ENCODE measurements around the gene HS1BP3.
A peak's percentile ranks its signal among the peaks of the same experiment; 100 is the strongest.

The HS1BP3 gene, protein sequence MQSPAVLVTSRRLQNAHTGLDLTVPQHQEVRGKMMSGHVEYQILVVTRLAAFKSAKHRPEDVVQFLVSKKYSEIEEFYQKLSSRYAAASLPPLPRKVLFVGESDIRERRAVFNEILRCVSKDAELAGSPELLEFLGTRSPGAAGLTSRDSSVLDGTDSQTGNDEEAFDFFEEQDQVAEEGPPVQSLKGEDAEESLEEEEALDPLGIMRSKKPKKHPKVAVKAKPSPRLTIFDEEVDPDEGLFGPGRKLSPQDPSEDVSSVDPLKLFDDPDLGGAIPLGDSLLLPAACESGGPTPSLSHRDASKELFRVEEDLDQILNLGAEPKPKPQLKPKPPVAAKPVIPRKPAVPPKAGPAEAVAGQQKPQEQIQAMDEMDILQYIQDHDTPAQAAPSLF

GRCh38 chr2:20650877-20651730 lies at the start of gene HS1BP3:
HS1BP3 (minus strand) TSS chr2:20651098; CDS start chr2:20651063, 35 bp downstream.
- peak; percentile 73 for DNase-seq (ENCODE audit: low read depth)

- no peak for DNase-seq (ENCODE audit: low read depth)
Measured at GRCh38 chr2:20698916-20699613, 48.2 kb upstream of the HS1BP3 start.

DNA sequence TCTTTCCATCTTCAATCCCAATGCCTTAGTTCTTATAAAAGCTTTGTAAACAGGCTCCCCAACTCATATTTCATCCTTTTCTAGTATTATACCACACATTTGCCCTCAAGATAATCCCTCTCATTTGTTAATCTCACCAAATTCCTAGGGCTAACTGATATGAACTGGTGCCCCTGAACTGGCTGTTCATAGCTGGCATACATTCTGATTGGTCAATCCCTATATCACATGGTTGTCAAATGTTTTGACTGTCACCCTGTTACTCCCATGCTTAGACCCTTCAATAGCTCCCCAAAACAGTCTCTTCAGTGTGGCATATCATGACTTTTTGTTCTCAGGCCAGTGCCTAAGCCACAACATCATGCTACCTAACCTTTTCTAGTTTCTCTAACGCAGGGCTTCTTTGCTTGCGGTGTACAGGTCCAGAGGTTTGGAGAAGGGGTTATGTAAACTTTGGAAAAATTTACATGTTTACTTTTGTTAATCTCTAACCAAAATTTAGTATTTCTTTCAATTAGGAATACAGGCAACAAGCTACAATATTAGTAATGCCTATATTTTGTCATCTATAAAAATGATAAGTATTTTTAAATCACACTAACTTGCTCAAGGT lies 46.5 kb upstream of the HS1BP3 start:
- DNase-seq (ENCODE audit: low read depth) = no peak

GRCh38 chr2:20696366-20696765 lies 45.5 kb upstream of the HS1BP3 start:
- no peak for DNase-seq (ENCODE audit: low read depth)

DNA sequence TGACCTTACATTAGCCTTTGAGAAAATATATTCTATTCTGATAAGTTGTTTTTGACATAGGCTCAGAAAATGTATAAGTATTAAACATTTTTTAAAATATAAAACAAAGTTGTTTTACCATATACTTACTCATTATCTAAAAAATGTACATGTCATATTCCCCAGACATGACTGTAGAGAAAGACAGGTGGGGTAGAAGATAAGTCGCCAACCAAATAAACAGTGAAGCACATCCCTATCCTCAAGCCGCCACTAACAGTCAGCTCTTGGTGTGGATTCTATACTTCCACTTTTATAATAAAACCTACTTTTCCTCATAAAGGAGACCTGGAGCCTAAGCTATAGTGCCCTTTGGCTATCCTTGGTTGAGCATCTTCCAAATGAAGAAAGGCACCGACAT lies 42.4 kb upstream of the HS1BP3 start:
- DNase-seq (ENCODE audit: low read depth) = no peak

- no peak for DNase-seq (ENCODE audit: low read depth)
Measured at GRCh38 chr2:20692081-20692480, 41.2 kb upstream of the HS1BP3 start.

DNA sequence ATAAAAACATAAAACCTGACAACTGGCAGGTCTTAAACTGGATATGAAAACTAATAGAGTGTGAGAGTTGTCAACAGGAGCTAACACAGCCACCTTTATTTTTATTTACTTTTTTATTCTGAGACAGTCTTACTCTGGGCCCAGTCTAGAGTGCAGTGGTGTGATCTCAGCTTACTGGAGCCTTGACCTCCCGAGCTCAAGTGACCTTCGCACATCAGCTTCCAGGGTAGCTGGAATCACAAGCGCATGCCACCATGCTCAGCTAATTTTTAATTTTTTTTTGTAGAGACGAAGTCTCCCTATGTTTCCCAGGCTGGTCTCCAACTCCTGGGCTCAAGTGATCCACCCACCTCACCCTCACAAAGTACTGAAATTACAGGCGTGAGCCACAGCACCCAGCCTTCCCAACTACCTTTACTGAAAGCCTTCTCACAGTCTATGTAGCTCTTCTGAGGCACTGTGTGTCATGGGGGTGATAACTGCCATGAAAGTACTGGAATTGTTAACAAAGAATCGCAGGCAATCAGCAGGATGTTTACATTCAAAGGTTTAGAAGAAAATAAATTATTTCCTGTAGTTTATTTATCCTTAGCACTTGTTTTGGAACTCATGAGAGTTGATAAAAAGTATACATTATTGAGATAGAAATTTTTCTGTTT lies 40.3 kb upstream of the HS1BP3 start:
- DNase-seq (ENCODE audit: low read depth) = no peak

DNA sequence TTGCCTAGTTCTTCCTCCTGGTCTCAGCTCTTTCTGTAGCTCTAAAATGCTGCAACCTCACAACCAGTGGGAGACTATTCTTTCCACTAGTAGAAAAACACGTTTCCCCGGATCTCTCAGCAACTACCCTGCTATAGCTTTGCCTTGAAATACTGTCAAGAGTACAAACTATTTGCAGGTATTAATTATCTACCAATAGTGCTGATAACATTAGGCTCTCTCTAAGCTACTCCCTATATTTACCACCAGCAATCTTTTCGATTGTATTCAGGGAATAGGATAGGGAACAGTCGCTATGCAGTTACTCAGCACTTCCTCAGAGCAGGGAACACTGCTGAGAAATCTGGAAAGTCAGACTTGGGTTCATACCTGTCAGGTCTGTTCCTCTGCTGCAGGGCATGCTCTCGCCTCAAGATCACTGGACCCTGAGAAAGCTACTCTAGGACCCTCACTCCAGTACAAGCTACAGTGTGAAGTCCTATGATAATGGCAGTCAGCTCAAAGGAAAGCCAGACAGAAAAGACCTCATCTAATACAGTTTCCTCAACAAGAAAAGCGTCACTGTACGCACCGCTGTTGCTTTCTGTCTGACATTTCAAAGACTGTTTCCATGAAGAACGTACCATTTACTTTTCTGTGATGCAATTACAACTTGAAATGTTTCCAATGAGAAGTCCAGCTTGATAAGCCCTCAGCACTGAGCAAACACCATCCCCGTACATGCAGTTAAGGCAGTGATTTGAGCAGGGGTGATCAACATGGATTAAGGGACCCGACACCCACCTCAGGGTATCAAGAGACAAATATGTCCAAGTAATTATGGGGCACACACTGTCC lies 38.7 kb upstream of the HS1BP3 start:
- no peak for DNase-seq (ENCODE audit: low read depth)

DNA sequence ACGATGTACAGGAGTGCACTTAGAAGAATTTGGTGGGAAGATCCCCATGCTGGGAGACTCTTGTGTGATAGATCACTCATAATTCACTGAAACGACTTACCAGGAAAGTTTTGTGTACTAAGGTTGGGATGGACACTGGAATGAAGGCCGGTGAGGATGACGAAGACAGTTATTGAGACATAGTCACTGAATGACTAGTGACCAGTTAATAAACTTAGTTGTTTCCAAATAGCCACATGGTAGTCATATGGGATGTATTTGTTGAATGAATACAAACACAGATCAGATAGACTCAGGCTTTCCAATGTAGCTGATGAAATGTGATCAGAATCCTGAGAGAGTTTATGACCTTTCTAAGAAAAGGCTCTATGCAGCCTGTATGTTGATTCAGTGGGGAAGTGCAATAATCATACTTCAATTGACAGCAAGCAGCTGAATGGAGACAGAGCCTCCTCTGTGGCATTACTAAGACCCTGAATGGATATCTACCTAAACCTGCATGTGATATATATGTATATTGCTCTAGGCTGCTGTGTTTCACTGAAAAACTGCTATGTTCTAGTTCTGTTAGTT lies 36.4 kb upstream of the HS1BP3 start:
- DNase-seq (ENCODE audit: low read depth) = peak; percentile 58

DNA sequence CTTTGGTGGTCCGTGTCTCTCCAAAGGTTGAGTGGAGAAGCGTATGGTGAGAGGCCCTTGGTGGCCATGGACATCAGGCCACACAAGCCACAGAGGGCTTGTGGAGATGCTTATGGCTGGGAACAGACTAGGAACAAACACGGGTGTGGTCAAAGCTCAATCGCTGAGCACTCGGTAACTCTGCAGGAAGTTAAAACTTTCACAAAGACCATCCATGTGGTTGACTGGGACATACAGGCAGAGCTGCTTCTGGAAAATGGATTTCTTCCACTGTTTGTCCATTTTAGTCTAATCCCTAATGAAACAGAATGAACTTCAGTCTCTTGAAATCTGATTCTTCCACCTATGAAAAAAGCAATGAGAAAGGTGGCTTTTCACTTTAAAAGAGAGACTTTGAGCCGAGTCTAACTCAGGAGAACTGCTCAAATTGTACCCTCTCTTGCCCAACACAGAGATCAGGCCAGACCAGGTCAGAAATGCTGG lies 33.7 kb upstream of the HS1BP3 start:
- DNase-seq (ENCODE audit: low read depth) = no peak

DNA sequence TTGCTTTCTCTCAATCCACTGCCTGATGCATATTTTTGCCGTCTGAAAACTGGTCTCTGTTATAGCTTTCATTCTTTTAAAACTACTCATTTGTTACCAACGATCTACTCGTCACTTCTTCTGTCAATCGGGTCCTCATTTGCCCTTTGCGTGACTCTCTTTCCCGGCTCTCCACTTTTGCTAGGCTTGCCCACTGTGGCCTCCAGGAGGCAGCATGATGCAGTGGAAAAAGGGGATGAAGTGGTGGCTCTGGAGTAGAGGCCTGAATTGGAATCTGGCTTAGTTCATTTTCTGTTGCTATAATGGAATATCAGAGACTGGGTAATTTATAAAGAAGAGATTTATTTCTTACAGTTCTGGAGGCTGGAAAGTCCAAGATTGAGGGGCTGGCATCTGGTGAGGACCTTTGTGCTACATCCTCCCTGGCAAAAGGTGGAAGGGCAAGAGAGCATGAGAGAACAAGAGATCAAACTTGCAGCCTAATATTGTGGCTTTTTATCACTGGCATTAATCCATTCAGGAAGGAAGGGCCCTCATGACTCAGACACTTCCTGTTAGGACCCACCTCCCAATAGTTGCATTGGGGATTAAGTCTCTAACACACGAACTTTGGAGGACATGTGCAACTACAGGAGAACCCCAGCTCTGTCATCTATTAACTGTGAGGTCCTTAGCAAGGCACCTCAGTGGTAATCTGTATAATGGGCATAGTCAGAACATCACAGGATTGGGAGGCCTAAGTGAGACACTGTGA lies 31.4 kb upstream of the HS1BP3 start:
- DNase-seq (ENCODE audit: low read depth) = peak; percentile 10

GRCh38 chr2:20680744-20681375 lies 30.0 kb upstream of the HS1BP3 start:
- no peak for DNase-seq (ENCODE audit: low read depth)

GRCh38 chr2:20678780-20679179 lies 27.9 kb upstream of the HS1BP3 start:
- DNase-seq (ENCODE audit: low read depth) = no peak

DNA sequence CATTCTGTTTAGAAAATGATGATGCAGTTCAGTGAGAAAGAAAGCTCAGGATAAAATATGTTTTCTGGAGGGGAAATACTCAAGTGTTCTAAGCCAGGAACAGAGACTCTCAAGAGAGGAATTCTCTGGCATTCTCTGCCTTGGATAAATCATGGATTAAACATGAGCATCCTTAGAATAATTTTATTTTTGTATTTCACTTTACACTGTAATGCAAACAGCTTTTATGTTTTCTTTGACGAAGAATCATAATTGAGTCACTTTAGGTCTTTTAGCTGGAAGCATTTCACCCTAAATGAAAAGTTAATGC lies 27.1 kb upstream of the HS1BP3 start:
- no peak for DNase-seq (ENCODE audit: low read depth)

GRCh38 chr2:20677301-20678085 lies 26.6 kb upstream of the HS1BP3 start:
- no peak for DNase-seq (ENCODE audit: low read depth)

- DNase-seq (ENCODE audit: low read depth) = no peak
Measured at GRCh38 chr2:20676353-20677215, 25.7 kb upstream of the HS1BP3 start.

GRCh38 chr2:20675701-20676352 lies 24.9 kb upstream of the HS1BP3 start:
- DNase-seq (ENCODE audit: low read depth) = no peak

All from fibroblast of gingiva (primary cell).